Esophagus muscularis mucosa (tissue), 4 donors: ENCODE measurements around the gene EIF4E2. TPM values are rescaled to one million over a fixed set of nuclear protein-coding genes. Genes with fewer than 3 reads are reported as not detected.

Source experiments
- DNase-seq: peaks from one replicate; pipeline ENCODE4 v3.0.0-alpha.2; 2017; ENCODE audit errors: extremely low spot score
- H3K27ac ChIP-seq, 4 donors: fragments of 200-600 bp; sonication (generic); replicated peaks in 1 of 4; 1 replicate in 3 of 4; 2 replicates in 1 of 4; pipeline ENCODE4 v1.5.1; 2016 to 2019; ENCODE audit warnings: mild to moderate bottlenecking in 1 of 4
- H3K27me3 ChIP-seq, 4 donors: fragments of 200-600 bp; sonication (generic); one replicate each; pipeline versions ENCODE4 v1.5.1 to v1.6.0; 2016 to 2019
- H3K36me3 ChIP-seq, 4 donors: fragments of 200-600 bp; sonication (generic); one replicate each; pipeline ENCODE4 v1.5.1; 2016 to 2019
- H3K4me1 ChIP-seq, 4 donors: fragments of 200-600 bp; sonication (generic); one replicate each; pipeline ENCODE4 v1.5.1; 2016 to 2019
- H3K4me3 ChIP-seq, 4 donors: fragments of 200-600 bp; sonication (generic); 1 replicate in 2 of 4; 2 replicates in 2 of 4; pipeline ENCODE4 v1.5.1; 2016 to 2019; ENCODE audit warnings: mild to moderate bottlenecking in 4 of 4, moderate library complexity in 1 of 4
- H3K9me3 ChIP-seq, 4 donors: fragments of 200-600 bp; sonication (generic); 1 replicate in 3 of 4; 2 replicates in 1 of 4; pipeline ENCODE4 v1.5.1; 2016 to 2019
- EP300 ChIP-seq: sonication (generic); formaldehyde crosslinking; IDR thresholded peaks from one replicate; pipeline ENCODE4 v1.6.1; 2017; ENCODE audit warnings: antibody characterized with exemption
- POLR2A ChIP-seq: fragments of 450-650 bp; IDR thresholded peaks from one replicate; pipeline ENCODE4 v1.6.1; 2017; ENCODE audit warnings: antibody characterized with exemption, moderate library complexity, mild to moderate bottlenecking, low read depth
- POLR2AphosphoS5 ChIP-seq, 2 donors: sonication (generic); formaldehyde crosslinking; IDR thresholded peaks; one replicate each; pipeline ENCODE4 v1.6.1; 2017; ENCODE audit warnings: antibody characterized with exemption in 2 of 2
- WGBS: methylation state at CpG from one replicate; pipeline ENCODE4 v1.1.5; 2018; 5-methylcytosine and 5-hydroxymethylcytosine counted together
- intact Hi-C: fragments of 100-400 bp; cut with DNase I; formaldehyde crosslinking; loops from one replicate; pipeline ENCODE4 v1.15.1; 2023
- total RNA-seq, 4 donors: library from RNA; depleted of rRNA; stranded (reverse); fragments of >200 nt; gene quantifications; one replicate each; pipeline versions ENCODE4 v1.1.0 to v1.2.1, GENCODE V29; 2016
- TF ChIP-seq, protein P1 (sequence below), 3 experiments: fragments of 200-600 bp in 2 of 3; fragments of 450-650 bp in 1 of 3; sonication (generic) in 2 of 3; IDR thresholded peaks; one replicate each; pipeline ENCODE4 v1.5.1; 2017 to 2019; ENCODE audit warnings: antibody characterized with exemption in 3 of 3, mild to moderate bottlenecking in 2 of 3, moderate library complexity in 1 of 3

The EIF4E2 gene
- total RNA-seq, 4 donors from 2014 or later = 37.0 to 55.8 (median 44.2) TPM

DNA sequence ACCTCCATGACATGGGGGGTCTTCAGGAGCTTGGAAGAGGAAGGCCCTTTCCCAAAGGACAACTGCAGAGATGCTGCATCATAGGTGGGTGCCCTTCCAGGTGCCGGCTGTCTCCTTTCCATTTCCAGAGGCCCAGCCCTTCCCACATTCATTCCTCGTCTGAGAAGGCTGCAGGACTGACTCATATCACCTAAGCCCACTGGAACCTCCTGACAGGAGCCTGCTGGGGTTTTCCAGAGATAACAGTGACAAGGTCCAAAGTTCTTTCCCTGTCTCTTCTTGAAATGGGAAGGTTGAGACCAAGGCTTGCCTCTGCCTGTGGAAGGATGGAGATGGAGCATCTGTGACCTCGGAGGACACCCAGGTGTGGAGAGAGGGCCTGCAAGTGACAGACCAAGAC is 33.9 kb upstream of the EIF4E2 start:
- no peak for DNase-seq
- TF ChIP-seq POLR2A (no peak), EP300 (no peak), POLR2AphosphoS5 (IDR thresholded peaks at IDR 0.05) (no peak)
- TF ChIP-seq, protein P1, sequence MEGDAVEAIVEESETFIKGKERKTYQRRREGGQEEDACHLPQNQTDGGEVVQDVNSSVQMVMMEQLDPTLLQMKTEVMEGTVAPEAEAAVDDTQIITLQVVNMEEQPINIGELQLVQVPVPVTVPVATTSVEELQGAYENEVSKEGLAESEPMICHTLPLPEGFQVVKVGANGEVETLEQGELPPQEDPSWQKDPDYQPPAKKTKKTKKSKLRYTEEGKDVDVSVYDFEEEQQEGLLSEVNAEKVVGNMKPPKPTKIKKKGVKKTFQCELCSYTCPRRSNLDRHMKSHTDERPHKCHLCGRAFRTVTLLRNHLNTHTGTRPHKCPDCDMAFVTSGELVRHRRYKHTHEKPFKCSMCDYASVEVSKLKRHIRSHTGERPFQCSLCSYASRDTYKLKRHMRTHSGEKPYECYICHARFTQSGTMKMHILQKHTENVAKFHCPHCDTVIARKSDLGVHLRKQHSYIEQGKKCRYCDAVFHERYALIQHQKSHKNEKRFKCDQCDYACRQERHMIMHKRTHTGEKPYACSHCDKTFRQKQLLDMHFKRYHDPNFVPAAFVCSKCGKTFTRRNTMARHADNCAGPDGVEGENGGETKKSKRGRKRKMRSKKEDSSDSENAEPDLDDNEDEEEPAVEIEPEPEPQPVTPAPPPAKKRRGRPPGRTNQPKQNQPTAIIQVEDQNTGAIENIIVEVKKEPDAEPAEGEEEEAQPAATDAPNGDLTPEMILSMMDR (IDR thresholded peaks at IDR 0.05) = no peak
- 100% methylated on average over 3 of the region's 3 CpGs for WGBS
- H3K4me3 ChIP-seq = no peak overlapping the region
- H3K36me3 ChIP-seq = no peaks in the 10 kb centered on the region
- intact Hi-C loops = no loop called here
- no peaks in the 10 kb centered on the region for H3K9me3 ChIP-seq
- no peak overlapping the region for H3K27ac ChIP-seq
- peaks cover 0 to 65% (median 2%) of the 10 kb centered on the region in 4 donors for H3K27me3 ChIP-seq
- peaks cover 0 to 2% (median under 1%) of the 10 kb centered on the region in 4 donors for H3K4me1 ChIP-seq

GRCh38 chr2:232518844-232519243 is 31.6 kb upstream of the EIF4E2 start:
- Histone ChIP-seq H3K36me3 (no peaks in the 10 kb centered on the region), H3K27me3 (peaks cover 6 to 70% (median 25%) of the 10 kb centered on the region in 4 donors), H3K4me3 (no peak overlapping the region), H3K27ac (no peak overlapping the region), H3K4me1 (peaks cover 12 to 24% (median 20%) of the 10 kb centered on the region in 4 donors), H3K9me3 (no peaks in the 10 kb centered on the region)
- TF ChIP-seq POLR2AphosphoS5 (IDR thresholded peaks at IDR 0.05) (no peak), EP300 (no peak)
- TF ChIP-seq, protein P1 (IDR thresholded peaks at IDR 0.05) = no peak
- no peak for DNase-seq
- WGBS = 88% methylated on average over 3 of the region's 6 CpGs
- intact Hi-C loops = no loop called here

- Histone ChIP-seq H3K4me3 (no peak within 1 kb of the TSS), H3K9me3 (no peaks in the 10 kb centered on the region), H3K27ac (no peak within 1 kb of the TSS), H3K4me1 (peaks cover 20 to 33% (median 29%) of the 10 kb centered on the region in 4 donors), H3K27me3 (peaks cover 6 to 79% (median 35%) of the 10 kb centered on the region in 4 donors), H3K36me3 (no peaks in the 10 kb centered on the region)
- 75% methylated on average over 17 of the region's 19 CpGs for WGBS
- DNase-seq = no peak
- intact Hi-C loops = loop anchor here (10.0 kb wide), 1 partner anchor 615 kb away; no protein-coding TSS in a partner anchor
- TF ChIP-seq, protein P1 (IDR thresholded peaks at IDR 0.05) = no peak
- no peak for TF ChIP-seq POLR2A
- TF ChIP-seq POLR2AphosphoS5 (IDR thresholded peaks at IDR 0.05) = no peak
- no peak for TF ChIP-seq EP300
Observed at GRCh38 chr2:232519581-232520438, 30.7 kb upstream of the EIF4E2 start, which contains the start of gene PRSS56. TSS of gene PRSS56 (plus strand) at chr2:232520388. CDS start at chr2:232520599, 211 bp downstream.

DNA sequence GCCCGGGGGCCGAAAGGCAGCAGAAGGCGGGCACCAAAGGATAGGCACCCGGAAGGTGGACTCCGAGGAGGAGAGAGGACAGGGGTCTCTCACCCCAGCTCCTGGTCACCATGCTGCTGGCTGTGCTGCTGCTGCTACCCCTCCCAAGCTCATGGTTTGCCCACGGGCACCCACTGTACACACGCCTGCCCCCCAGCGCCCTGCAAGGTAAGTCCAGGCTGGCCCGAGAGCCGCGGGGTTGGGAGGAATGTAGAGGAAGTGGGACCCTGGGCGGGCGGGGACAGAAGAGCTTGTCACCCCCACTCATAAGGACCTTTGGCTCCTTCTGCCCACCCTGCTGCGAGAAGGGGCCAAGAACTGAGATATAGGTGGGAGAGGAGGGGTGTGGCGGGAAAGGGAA is 30.0 kb upstream of the EIF4E2 start:
- Histone ChIP-seq H3K27ac (no peak overlapping the region), H3K36me3 (no peaks in the 10 kb centered on the region), H3K4me3 (no peak overlapping the region), H3K4me1 (peaks cover 27 to 38% (median 34%) of the 10 kb centered on the region in 4 donors), H3K9me3 (no peaks in the 10 kb centered on the region), H3K27me3 (peaks cover 6 to 86% (median 42%) of the 10 kb centered on the region in 4 donors)
- TF ChIP-seq EP300 (no peak), POLR2AphosphoS5 (IDR thresholded peaks at IDR 0.05) (no peak), POLR2A (no peak)
- TF ChIP-seq, protein P1 (IDR thresholded peaks at IDR 0.05) = no peak
- intact Hi-C loops = loop anchor here (10.0 kb wide), 1 partner anchor 616 kb away; no protein-coding TSS in a partner anchor
- no peak for DNase-seq
- 81% methylated on average over 15 of the region's 15 CpGs for WGBS
